Measurements from ENCODE around the gene NBPF6.
"Not testable (repeated sequence)": the region's sequence is repeated elsewhere in the genome, so short reads cannot be mapped to it uniquely, and the experiment has no call there.

NBPF6 gene

GRCh38 chr1:108517301-108517897, 67.3 kb downstream of the NBPF6 start:
- not testable (repeated sequence) for H3K36me3 Mint-ChIP-seq; DNase-seq (ENCODE audit: low spot score in 2 of 2); H3K9me3 Mint-ChIP-seq; H3K4me1 Mint-ChIP-seq; H3K27ac Mint-ChIP-seq; ATAC-seq; H3K4me3 Mint-ChIP-seq
